IMR-90 (cell line): ENCODE measurements around the gene AGTPBP1.

Experiments used
- CTCF ChIP-seq: conservative IDR thresholded peaks from 2 replicates; pipeline ENCODE4 v1.5.1; 2012; ENCODE audit warnings: mild to moderate bottlenecking, low read depth, low read length, improper control_type of control experiment
- RAD21 ChIP-seq: IDR thresholded peaks from 2 replicates; pipeline ENCODE4 v1.6.1; 2012; ENCODE audit warnings: low read length, improper control_type of control experiment

DNA sequence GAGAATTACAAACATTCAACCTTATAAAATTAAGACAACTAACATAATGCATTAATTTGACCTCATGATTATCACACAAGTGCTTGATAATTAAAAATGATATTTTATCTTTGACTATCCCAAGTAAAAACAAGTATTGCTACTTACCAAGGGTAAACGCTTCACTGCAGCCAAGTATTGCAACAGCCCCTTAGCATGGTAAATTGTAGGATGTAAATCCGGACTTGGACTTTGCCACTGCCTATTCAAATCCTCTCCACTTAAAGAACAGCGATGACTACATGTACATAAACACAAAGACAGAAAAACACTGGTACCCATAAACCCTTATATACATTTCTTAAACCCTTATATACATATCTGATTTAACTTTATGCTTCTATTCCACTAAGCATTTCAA, 155.1 kb downstream of the AGTPBP1 start:
- no peak for TF ChIP-seq RAD21
- TF ChIP-seq CTCF, result no peak
